SU-DHL-6 (cell line): Measurements from ENCODE around the gene MGAT4D.

Experiments used
- H2AFZ ChIP-seq: fragments of 200-600 bp; sonication (generic); 2 replicates; pipeline ENCODE4 v1.6.1; 2014; ENCODE audit warnings: low read depth, mild to moderate bottlenecking, moderate library complexity, mixed read lengths, antibody characterized with exemption, low read length; ENCODE audit not compliant: severe bottlenecking
- H3F3A ChIP-seq: fragments of 200-600 bp; shearing (Covaris generic); 2 replicates; pipeline ENCODE4 v1.6.0; 2016; ENCODE audit warnings: antibody characterized with exemption, mild to moderate bottlenecking; ENCODE audit not compliant: insufficient read depth
- H3K27ac ChIP-seq: fragments of 200-600 bp; sonication (generic); 2 replicates; pipeline ENCODE4 v1.5.1; 2016; ENCODE audit warnings: low read depth, mild to moderate bottlenecking, low read length, moderate library complexity, mixed read lengths
- H3K27me3 ChIP-seq: fragments of 200-600 bp; sonication (generic), shearing (Covaris generic); 2 replicates; pipeline ENCODE4 v1.6.0; 2014; ENCODE audit warnings: mild to moderate bottlenecking, low read length
- H3K36me3 ChIP-seq: fragments of 200-600 bp; sonication (generic); 2 replicates; pipeline ENCODE4 v1.6.1; 2014; ENCODE audit warnings: mild to moderate bottlenecking, low read length, mixed read lengths
- H3K4me2 ChIP-seq: fragments of 300-600, 200-600 bp; shearing (Covaris generic), sonication (generic); 2 replicates; pipeline ENCODE4 v1.6.0; 2014; ENCODE audit warnings: low read length, low read depth, mild to moderate bottlenecking; ENCODE audit not compliant: poor library complexity, severe bottlenecking
- H3K4me3 ChIP-seq: fragments of 200-600 bp; sonication (generic); 2 replicates; pipeline ENCODE4 v1.5.1; 2014; ENCODE audit warnings: antibody characterized with exemption, low read length, mild to moderate bottlenecking, mixed read lengths; ENCODE audit not compliant: insufficient read depth, poor library complexity, severe bottlenecking
- H3K79me2 ChIP-seq: fragments of 200-600 bp; sonication (generic); 2 replicates; pipeline ENCODE4 v1.6.1; 2014; ENCODE audit warnings: mild to moderate bottlenecking, low read length, moderate library complexity; ENCODE audit not compliant: insufficient read depth
- H3K9ac ChIP-seq: fragments of 200-600 bp; sonication (generic); 2 replicates; pipeline ENCODE4 v1.7.0; 2014; ENCODE audit warnings: mild to moderate bottlenecking, low read length
- H3K9me2 ChIP-seq: fragments of 200-600 bp; sonication (generic); replicated peaks from 2 replicates; pipeline ENCODE4 v1.6.1; 2014; ENCODE audit warnings: low read length; ENCODE audit not compliant: insufficient read depth
- H3K9me3 ChIP-seq: fragments of 200-600 bp; sonication (generic); 2 replicates; pipeline ENCODE4 v1.6.1; 2014; ENCODE audit warnings: low read length, mixed read lengths; ENCODE audit not compliant: insufficient read depth
- H4K20me1 ChIP-seq: fragments of 200-600 bp; sonication (generic); 2 replicates; pipeline ENCODE4 v1.6.1; 2014; ENCODE audit warnings: low read depth, mild to moderate bottlenecking, antibody characterized with exemption, low read length, moderate library complexity, mixed read lengths
- EZH2phosphoT487 ChIP-seq: fragments of 200-600 bp; sonication (generic), shearing (Covaris generic); conservative IDR thresholded peaks from 2 replicates; pipeline ENCODE4 v1.6.1; 2018; ENCODE audit warnings: mild to moderate bottlenecking, antibody characterized with exemption, low read length, moderate library complexity, mixed read lengths
- TF ChIP-seq, protein P1 (sequence below): fragments of 200-600 bp; sonication (generic); IDR thresholded peaks from one replicate; pipeline ENCODE4 v1.5.1; 2017; ENCODE audit warnings: antibody characterized with exemption, mild to moderate bottlenecking, low read length, moderate library complexity; ENCODE audit not compliant: insufficient read depth, poor library complexity, severe bottlenecking

Gene MGAT4D

DNA sequence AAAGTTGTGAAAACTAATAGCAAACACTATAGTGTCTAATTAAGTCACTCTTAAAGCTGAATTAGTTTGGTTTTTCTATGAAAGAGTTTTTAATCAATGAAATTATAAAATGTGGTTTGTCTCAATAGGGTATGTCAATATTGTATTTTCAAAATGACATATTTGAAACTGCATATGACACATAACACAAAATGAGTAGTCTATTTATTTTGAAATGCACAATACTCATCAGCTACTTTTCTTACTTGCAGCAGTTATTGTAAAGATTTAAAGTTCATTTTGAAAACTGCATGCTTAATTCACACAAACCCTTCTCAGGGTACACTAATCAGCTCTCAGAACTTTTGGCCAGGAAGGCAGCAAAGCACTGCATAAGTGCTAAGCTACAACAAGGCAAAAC, 91.8 kb downstream of the MGAT4D start:
- Histone ChIP-seq H3K79me2 (no peaks in the 10 kb centered on the region), H2AFZ (no peak overlapping the region), H4K20me1 (no peaks in the 10 kb centered on the region), H3K9me3 (no peaks in the 10 kb centered on the region), H3K27me3 (no peaks in the 10 kb centered on the region), H3K9ac (no peak overlapping the region), H3K27ac (no peak overlapping the region), H3K4me3 (no peak overlapping the region), H3K36me3 (no peaks in the 10 kb centered on the region; the same call in 1 of the 2 replicates), H3K9me2 (no peaks in the 10 kb centered on the region), H3K4me2 (no peak overlapping the region), H3F3A (no peaks in the 10 kb centered on the region)
- no peak for TF ChIP-seq EZH2phosphoT487
- TF ChIP-seq, protein P1, sequence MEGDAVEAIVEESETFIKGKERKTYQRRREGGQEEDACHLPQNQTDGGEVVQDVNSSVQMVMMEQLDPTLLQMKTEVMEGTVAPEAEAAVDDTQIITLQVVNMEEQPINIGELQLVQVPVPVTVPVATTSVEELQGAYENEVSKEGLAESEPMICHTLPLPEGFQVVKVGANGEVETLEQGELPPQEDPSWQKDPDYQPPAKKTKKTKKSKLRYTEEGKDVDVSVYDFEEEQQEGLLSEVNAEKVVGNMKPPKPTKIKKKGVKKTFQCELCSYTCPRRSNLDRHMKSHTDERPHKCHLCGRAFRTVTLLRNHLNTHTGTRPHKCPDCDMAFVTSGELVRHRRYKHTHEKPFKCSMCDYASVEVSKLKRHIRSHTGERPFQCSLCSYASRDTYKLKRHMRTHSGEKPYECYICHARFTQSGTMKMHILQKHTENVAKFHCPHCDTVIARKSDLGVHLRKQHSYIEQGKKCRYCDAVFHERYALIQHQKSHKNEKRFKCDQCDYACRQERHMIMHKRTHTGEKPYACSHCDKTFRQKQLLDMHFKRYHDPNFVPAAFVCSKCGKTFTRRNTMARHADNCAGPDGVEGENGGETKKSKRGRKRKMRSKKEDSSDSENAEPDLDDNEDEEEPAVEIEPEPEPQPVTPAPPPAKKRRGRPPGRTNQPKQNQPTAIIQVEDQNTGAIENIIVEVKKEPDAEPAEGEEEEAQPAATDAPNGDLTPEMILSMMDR = no peak

DNA sequence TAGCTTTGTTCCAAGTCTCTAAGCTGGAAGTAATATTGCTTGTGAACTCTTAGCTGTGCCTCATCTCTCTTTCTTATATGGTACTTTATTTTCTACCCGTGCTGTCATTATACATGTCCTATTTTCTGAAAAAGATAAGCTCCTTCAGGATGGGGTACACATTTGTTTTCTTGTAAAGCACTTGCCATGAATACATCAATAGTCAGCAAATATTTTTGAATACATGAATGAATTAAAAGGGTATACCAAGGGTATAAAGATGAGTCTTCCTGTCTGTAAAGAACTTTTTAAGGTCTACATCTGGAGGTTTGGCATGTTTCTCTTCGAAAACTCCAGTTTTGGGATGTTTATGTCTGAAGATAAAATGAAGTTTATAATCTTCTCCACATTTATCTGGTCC, 98.0 kb downstream of the MGAT4D start:
- H3K27me3 ChIP-seq = no peaks in the 10 kb centered on the region
- no peak overlapping the region for H3K27ac ChIP-seq
- no peaks in the 10 kb centered on the region for H3F3A ChIP-seq
- no peak overlapping the region for H3K4me2 ChIP-seq
- H3K4me3 ChIP-seq = no peak overlapping the region
- H3K9me3 ChIP-seq = no peaks in the 10 kb centered on the region
- H3K79me2 ChIP-seq = no peaks in the 10 kb centered on the region
- H3K9ac ChIP-seq = no peak overlapping the region
- H3K36me3 ChIP-seq = no peaks in the 10 kb centered on the region
- no peaks in the 10 kb centered on the region for H3K9me2 ChIP-seq
- TF ChIP-seq, protein P1 = no peak
- TF ChIP-seq EZH2phosphoT487 = no peak
- H4K20me1 ChIP-seq = no peaks in the 10 kb centered on the region
- no peak overlapping the region for H2AFZ ChIP-seq

DNA sequence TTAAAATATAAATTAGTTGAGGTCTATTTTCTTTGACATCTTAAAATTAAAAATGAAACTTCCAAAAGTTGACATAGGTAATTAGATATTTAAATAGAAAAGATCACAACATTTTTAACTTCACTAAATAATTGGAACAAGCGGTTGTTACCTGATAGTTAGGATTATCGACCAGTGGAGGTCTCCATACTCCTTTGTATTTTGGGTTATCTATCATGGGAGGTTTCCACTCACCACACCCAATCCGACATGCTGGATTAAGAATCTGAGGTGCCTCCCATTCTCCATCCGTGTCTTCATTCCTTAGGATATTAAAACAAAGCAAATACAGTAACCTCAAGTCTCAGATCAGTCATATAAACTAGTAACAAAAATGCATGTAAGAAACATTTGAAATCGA, 102.4 kb downstream of the MGAT4D start:
- no peaks in the 10 kb centered on the region for H4K20me1 ChIP-seq
- no peaks in the 10 kb centered on the region for H3F3A ChIP-seq
- no peaks in the 10 kb centered on the region for H3K9me2 ChIP-seq
- no peaks in the 10 kb centered on the region for H3K79me2 ChIP-seq
- no peaks in the 10 kb centered on the region for H3K36me3 ChIP-seq
- H3K27ac ChIP-seq = no peak overlapping the region
- no peak overlapping the region for H3K9ac ChIP-seq
- no peaks in the 10 kb centered on the region for H3K9me3 ChIP-seq
- TF ChIP-seq EZH2phosphoT487 = no peak
- TF ChIP-seq, protein P1 = no peak
- no peak overlapping the region for H2AFZ ChIP-seq
- H3K27me3 ChIP-seq = no peaks in the 10 kb centered on the region
- no peak overlapping the region for H3K4me2 ChIP-seq
- no peak overlapping the region for H3K4me3 ChIP-seq
